Measurements from ENCODE around the gene NOLC1. TPM values are rescaled to one million over a fixed set of nuclear protein-coding genes. Genes with fewer than 3 reads are reported as not detected.

The NOLC1 gene
- total and polyA plus RNA-seq, 7 experiments from 2014 or later: 45.1 to 98.5 (median 58.8) TPM

DNA sequence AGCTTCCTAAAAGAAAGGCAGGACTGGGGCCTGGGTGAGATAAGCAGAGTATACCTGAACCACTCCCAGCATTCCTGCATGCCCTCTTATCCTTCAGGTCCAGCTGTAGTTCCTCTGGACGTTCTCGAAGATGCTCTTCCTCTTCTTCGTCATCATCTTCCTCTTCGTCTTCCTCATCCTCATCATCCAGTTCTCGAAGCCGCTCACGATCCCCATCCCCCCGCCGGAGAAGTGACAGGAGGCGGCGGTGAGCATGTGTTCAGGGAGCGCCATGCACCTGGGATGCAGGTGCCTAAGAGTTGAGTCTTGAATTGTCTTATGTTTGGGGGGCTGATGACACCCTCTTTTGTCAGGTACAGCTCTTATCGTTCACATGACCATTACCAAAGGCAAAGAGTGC, 3.9 kb upstream of the NOLC1 start:
- Histone ChIP-seq H3K4me3 (ENCODE audit: low read length) (no peak overlapping the region), H3K27me3 (ENCODE audit: control insufficient read depth in 2 of 2, insufficient read depth in 2 of 2, low read length in 2 of 2) (no peaks in the 10 kb centered on the region), H3K36me3 (ENCODE audit: control insufficient read depth in 2 of 3, insufficient read depth in 3 of 3, low read length in 3 of 3) (peaks cover 9 to 65% (median 12%) of the 10 kb centered on the region in 3 experiments), H3K4me1 (ENCODE audit: control insufficient read depth in 2 of 2, insufficient read depth in 2 of 2, low read length in 2 of 2) (peaks cover 5 to 9% of the 10 kb centered on the region in 2 donors), H3K9me3 (ENCODE audit: control insufficient read depth in 2 of 3, low read length in 3 of 3) (no peaks in the 10 kb centered on the region), H3K27ac (ENCODE audit: low read depth, low read length) (no peak overlapping the region)
- ATAC-seq (no peak), DNase-seq (no peak)
- peaks cover 0 to 2% (median 0%) of the 10 kb centered on the region in 11 donors for H3K9me3 Mint-ChIP-seq
- ChIA-PET POLR2A (interaction anchor here (1.2 to 1.3 kb wide), 2 partner anchors 10 to 26 kb away, joined by 3 read pairs; no protein-coding TSS in a partner anchor), CTCF (interaction anchor here (1.0 to 2.9 kb wide), 2 partner anchors 10 to 17 kb away, joined by 3 to 13 read pairs; no protein-coding TSS in a partner anchor)
- H3K27me3 Mint-ChIP-seq: peaks cover 0 to 4% (median 0%) of the 10 kb centered on the region in 5 donors
- H3K4me1 Mint-ChIP-seq: peaks cover 14 to 26% (median 21%) of the 10 kb centered on the region in 7 donors
- H3K4me3 Mint-ChIP-seq: no peak overlapping the region
- peak overlapping the region in 5 of 9 donors; percentile 8 to 97 (median 60) for H3K27ac Mint-ChIP-seq
- peaks cover 9 to 36% (median 16%) of the 10 kb centered on the region in 5 donors for H3K36me3 Mint-ChIP-seq
- intact Hi-C loops (cut with micrococcal nuclease): no loop called here

DNA sequence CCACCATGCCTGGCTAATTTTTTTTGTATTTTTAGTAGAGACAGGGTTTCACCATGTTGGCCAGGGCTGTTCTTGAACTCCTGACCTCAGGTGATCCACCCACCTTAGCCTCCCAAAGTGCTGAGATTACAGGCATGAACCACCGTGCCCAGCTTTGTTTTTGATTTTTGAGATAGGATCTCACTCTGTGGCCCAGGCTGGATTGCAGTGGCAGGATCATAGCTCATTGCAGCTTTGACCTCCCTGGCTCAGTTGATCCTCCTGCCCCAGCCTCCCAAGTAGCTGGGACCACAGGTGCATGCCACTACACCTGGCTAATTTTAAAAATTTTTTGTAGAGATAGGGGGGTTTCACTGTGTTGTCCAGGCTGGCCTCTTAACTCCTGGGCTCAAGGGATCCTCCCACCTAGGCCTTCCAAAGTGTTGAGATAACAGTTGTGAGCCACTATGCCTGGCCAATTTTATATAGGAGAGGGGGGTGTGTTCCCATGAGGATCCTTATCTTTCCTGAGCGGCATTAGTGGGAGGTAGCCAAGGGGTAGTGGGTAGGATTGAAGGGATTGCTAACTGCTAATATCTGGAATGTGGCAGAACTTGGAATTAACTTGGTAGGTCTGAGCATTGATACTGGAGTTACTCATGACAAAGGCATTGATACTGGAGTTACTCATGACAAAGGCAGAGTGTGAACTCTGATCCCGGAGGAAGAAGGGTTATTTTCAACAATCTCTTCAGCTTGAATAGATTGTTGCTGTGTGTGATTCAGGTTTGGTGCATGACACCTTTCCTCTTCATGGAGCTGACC, 1.0 kb upstream of the NOLC1 start:
- peak overlapping the region; percentile 94 for H3K27ac ChIP-seq (ENCODE audit: low read depth, low read length)
- H3K27ac Mint-ChIP-seq: peak overlapping the region; percentile 91 to 98 (median 96)
- no peaks in the 10 kb centered on the region for H3K27me3 ChIP-seq (ENCODE audit: control insufficient read depth in 2 of 2, insufficient read depth in 2 of 2, low read length in 2 of 2)
- CTCF ChIA-PET: interaction anchor here (0.6 to 1.2 kb wide), 2 partner anchors 19 to 402 kb away, joined by 3 to 5 read pairs; partner anchors contain the start of gene PPRC1
- peaks cover 26 to 50% (median 36%) of the 10 kb centered on the region in 7 donors for H3K4me1 Mint-ChIP-seq
- peak overlapping the region in 9 of 10 donors; percentile 91 to 98 (median 96) for H3K4me3 Mint-ChIP-seq
- ATAC-seq (no peak), DNase-seq (no peak)
- H3K4me3 ChIP-seq (ENCODE audit: low read length): peak overlapping the region; percentile 87
- POLR2A ChIA-PET: interaction anchor here (0.6 to 2.1 kb wide), 15 partner anchors 8 to 1247 kb away, joined by 3 to 10 read pairs (median 5); partner anchors contain the start of genes CNNM2, HPS6, OGA and PPRC1
- intact Hi-C loops (cut with micrococcal nuclease): loop anchor here (5.0 kb wide), 3 partner anchors 311 to 799 kb away; partner anchors contain the start of genes ARL3 (in 1 of the 2), BTRC (in 1 of the 2) and SFXN2 (in 1 of the 2)
- H3K9me3 ChIP-seq (ENCODE audit: control insufficient read depth in 2 of 3, low read length in 3 of 3): no peaks in the 10 kb centered on the region
- peaks cover 9 to 46% (median 12%) of the 10 kb centered on the region in 3 experiments for H3K36me3 ChIP-seq (ENCODE audit: control insufficient read depth in 2 of 3, insufficient read depth in 3 of 3, low read length in 3 of 3)
- H3K4me1 ChIP-seq (ENCODE audit: control insufficient read depth in 2 of 2, insufficient read depth in 2 of 2, low read length in 2 of 2): peaks cover 11 to 16% of the 10 kb centered on the region in 2 donors
- peaks cover 0 to 4% (median 0%) of the 10 kb centered on the region in 5 donors for H3K27me3 Mint-ChIP-seq
- H3K9me3 Mint-ChIP-seq: no peaks in the 10 kb centered on the region
- peaks cover 5 to 30% (median 9%) of the 10 kb centered on the region in 5 donors for H3K36me3 Mint-ChIP-seq

DNA sequence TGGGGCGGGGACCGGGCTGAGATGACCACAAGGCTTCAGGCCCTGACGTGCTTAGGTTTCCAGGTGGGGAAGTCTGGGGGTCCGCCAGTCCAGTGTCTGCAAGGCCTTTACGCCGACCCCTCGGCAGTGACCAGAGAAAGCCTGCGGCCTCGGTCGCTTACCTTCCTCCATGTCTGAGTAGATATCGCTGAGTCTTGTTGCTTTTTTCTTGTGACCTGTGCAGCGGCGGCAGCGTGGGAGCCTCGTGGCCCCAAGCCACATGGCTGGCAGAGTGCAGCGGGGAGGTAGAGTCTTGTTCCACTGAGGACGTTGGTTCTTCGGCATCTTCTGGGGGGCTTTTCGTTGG, 329 bp downstream of the NOLC1 start:
- H3K4me1 Mint-ChIP-seq: peaks cover 28 to 63% (median 48%) of the 10 kb centered on the region in 7 donors
- Histone ChIP-seq H3K27me3 (ENCODE audit: control insufficient read depth in 2 of 2, insufficient read depth in 2 of 2, low read length in 2 of 2) (no peaks in the 10 kb centered on the region), H3K27ac (ENCODE audit: low read depth, low read length) (peak overlapping the region; percentile 94), H3K9me3 (ENCODE audit: control insufficient read depth in 2 of 3, low read length in 3 of 3) (no peaks in the 10 kb centered on the region), H3K4me3 (ENCODE audit: low read length) (peak overlapping the region; percentile 87), H3K4me1 (ENCODE audit: control insufficient read depth in 2 of 2, insufficient read depth in 2 of 2, low read length in 2 of 2) (peaks cover 11 to 16% of the 10 kb centered on the region in 2 donors), H3K36me3 (ENCODE audit: control insufficient read depth in 2 of 3, insufficient read depth in 3 of 3, low read length in 3 of 3) (peaks cover 12 to 40% (median 12%) of the 10 kb centered on the region in 3 experiments)
- peaks cover 12 to 33% (median 16%) of the 10 kb centered on the region in 5 donors for H3K36me3 Mint-ChIP-seq
- peak overlapping the region; percentile 91 to 98 (median 96) for H3K4me3 Mint-ChIP-seq
- ATAC-seq (peak; percentile 19), DNase-seq (no peak)
- ChIA-PET CTCF (no interaction called here), POLR2A (interaction anchor here (0.5 to 2.1 kb wide), 16 partner anchors 9 to 766 kb away, joined by 3 to 10 read pairs (median 5); partner anchors contain the start of genes CNNM2, OGA, PPRC1 and TRIM8)
- peaks cover 0 to 4% (median 0%) of the 10 kb centered on the region in 5 donors for H3K27me3 Mint-ChIP-seq
- H3K9me3 Mint-ChIP-seq: no peaks in the 10 kb centered on the region
- intact Hi-C loops (cut with micrococcal nuclease): loop anchor here (1.0 to 5.0 kb wide), 25 partner anchors 17 to 1092 kb away; partner anchors contain the start of genes ARMH3 (in 2 of the 2), GBF1 (in 2 of the 2), HPS6 (in 2 of the 2) and LDB1 (in 2 of the 2)
- peak overlapping the region; percentile 91 to 98 (median 96) for H3K27ac Mint-ChIP-seq

DNA sequence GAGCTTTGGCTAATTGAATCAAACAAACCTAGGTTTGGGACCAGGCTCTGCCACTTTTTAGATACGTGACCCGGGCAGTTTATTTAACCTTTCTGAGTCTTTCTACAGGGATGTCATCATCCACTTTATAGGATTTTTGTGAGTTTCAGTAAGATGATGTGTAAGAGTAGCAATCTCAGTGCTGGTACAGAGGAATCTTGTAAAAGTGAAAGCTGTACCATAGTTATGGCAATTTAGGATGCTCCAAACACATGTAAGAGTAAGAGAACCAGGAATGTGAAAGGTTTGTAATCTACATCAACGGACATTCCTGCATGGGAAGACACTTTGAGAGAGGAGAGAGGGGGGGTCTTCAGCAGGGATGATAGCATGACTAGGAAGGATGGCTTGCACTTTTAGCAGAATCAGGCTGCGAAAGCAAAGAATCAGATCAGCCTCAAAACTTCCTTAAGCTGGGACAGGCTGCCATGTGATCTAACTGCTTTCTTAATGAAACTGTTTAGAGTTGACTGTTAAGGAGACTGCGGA, 968 bp downstream of the NOLC1 start:
- DNase-seq (no peak), ATAC-seq (no peak)
- peaks cover 11 to 16% of the 10 kb centered on the region in 2 donors for H3K4me1 ChIP-seq (ENCODE audit: control insufficient read depth in 2 of 2, insufficient read depth in 2 of 2, low read length in 2 of 2)
- POLR2A ChIA-PET: interaction anchor here (0.5 to 1.8 kb wide), 5 partner anchors 11 to 567 kb away, joined by 3 to 7 read pairs (median 5); partner anchors contain the start of gene PPRC1
- Mint-ChIP-seq H3K4me1 (peaks cover 28 to 65% (median 50%) of the 10 kb centered on the region in 7 donors), H3K27me3 (peaks cover 0 to 4% (median 0%) of the 10 kb centered on the region in 5 donors), H3K27ac (peak overlapping the region; percentile 91 to 98 (median 96)), H3K4me3 (peak overlapping the region; percentile 91 to 98 (median 96)), H3K9me3 (no peaks in the 10 kb centered on the region), H3K36me3 (peaks cover 12 to 33% (median 17%) of the 10 kb centered on the region in 5 donors)
- H3K4me3 ChIP-seq (ENCODE audit: low read length): peak overlapping the region; percentile 87
- CTCF ChIA-PET: no interaction called here
- peak overlapping the region; percentile 94 for H3K27ac ChIP-seq (ENCODE audit: low read depth, low read length)
- H3K36me3 ChIP-seq (ENCODE audit: control insufficient read depth in 2 of 3, insufficient read depth in 3 of 3, low read length in 3 of 3): peaks cover 17 to 40% (median 18%) of the 10 kb centered on the region in 3 experiments
- H3K9me3 ChIP-seq (ENCODE audit: control insufficient read depth in 2 of 3, low read length in 3 of 3): no peaks in the 10 kb centered on the region
- no peaks in the 10 kb centered on the region for H3K27me3 ChIP-seq (ENCODE audit: control insufficient read depth in 2 of 2, insufficient read depth in 2 of 2, low read length in 2 of 2)
- intact Hi-C loops (cut with micrococcal nuclease): loop anchor here (2.0 to 5.0 kb wide), 5 partner anchors 268 to 801 kb away; partner anchors contain the start of genes ARL3 (in 1 of the 2), BTRC (in 1 of the 2), FBXL15 (in 1 of the 2) and OGA (in 1 of the 2)

DNA sequence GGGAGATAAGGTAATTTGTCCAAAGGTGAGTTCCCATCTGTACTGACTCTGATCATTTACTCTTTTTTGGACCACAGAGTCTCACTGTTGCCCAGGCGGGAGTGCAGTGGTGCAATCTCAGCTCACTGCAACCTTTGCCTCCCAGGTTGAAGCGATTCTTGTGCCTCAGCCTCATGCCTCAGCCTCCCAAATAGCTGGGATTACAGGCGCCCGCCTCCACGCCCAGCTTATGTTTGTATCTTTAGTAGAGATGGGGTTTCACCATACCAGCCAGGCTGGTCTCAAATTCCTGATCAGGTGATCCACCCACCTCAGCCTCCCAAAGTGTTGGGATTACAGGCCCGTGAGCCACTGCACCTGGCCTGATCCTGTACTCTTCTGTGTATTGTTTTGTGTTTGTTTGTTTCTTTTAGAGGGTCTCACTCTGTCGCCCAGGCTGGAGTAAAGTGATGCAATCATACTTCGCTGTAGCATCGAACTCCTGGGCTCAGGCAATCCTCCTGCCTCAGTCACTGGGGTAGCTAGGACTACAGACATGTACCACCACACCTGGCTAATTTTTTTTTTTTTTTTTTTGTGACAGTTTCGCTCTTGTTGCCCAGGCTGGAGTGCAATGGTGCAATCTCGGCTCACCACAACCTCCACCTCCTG, 2.4 kb downstream of the NOLC1 start:
- Mint-ChIP-seq H3K27me3 (peaks cover 0 to 4% (median 0%) of the 10 kb centered on the region in 5 donors), H3K9me3 (no peaks in the 10 kb centered on the region), H3K27ac (peak overlapping the region in 5 of 9 donors; percentile 13 to 97 (median 49)), H3K4me3 (peak overlapping the region; percentile 38 to 72 (median 54)), H3K4me1 (peaks cover 28 to 65% (median 50%) of the 10 kb centered on the region in 7 donors), H3K36me3 (peaks cover 7 to 36% (median 16%) of the 10 kb centered on the region in 5 donors)
- DNase-seq: no peak
- H3K4me1 ChIP-seq (ENCODE audit: control insufficient read depth in 2 of 2, insufficient read depth in 2 of 2, low read length in 2 of 2): peaks cover 11 to 16% of the 10 kb centered on the region in 2 donors
- no peak for ATAC-seq
- intact Hi-C loops (cut with micrococcal nuclease): loop anchor here (5.0 kb wide), 3 partner anchors 308 to 802 kb away; partner anchors contain the start of genes ARL3 (in 1 of the 2), BTRC (in 1 of the 2) and SFXN2 (in 1 of the 2)
- H3K9me3 ChIP-seq (ENCODE audit: control insufficient read depth in 2 of 3, low read length in 3 of 3): no peaks in the 10 kb centered on the region
- no peak overlapping the region for H3K27ac ChIP-seq (ENCODE audit: low read depth, low read length)
- no peak overlapping the region for H3K4me3 ChIP-seq (ENCODE audit: low read length)
- ChIA-PET CTCF (interaction anchor here (0.6 kb wide), 3 partner anchors 14 to 75 kb away, joined by 3 read pairs; no protein-coding TSS in a partner anchor), POLR2A (interaction anchor here (1.8 kb wide), 1 partner anchor 22 kb away, joined by 7 read pairs; the partner anchor contains the start of gene PPRC1)
- no peaks in the 10 kb centered on the region for H3K27me3 ChIP-seq (ENCODE audit: control insufficient read depth in 2 of 2, insufficient read depth in 2 of 2, low read length in 2 of 2)
- H3K36me3 ChIP-seq (ENCODE audit: control insufficient read depth in 2 of 3, insufficient read depth in 3 of 3, low read length in 3 of 3): peaks cover 15 to 40% (median 24%) of the 10 kb centered on the region in 3 experiments

All from naive thymus-derived CD4-positive, alpha-beta T cell (primary cell).